Measurements from ENCODE around the gene WHAMM.
"Not testable (repeated sequence)": the region's sequence is repeated elsewhere in the genome, so short reads cannot be mapped to it uniquely, and the experiment has no call there.

WHAMM gene

GRCh38 chr15:82804575-82804949 lies 4.9 kb upstream of the WHAMM start:
- no peak for DNase-seq

- DNase-seq: peak; percentile 51
Observed at GRCh38 chr15:82805994-82806406, 3.4 kb upstream of the WHAMM start, which contains the start of gene FSD2. FSD2 (minus strand) TSS chr15:82806069; CDS start chr15:82787390, 18,679 bp downstream.

- no peak for DNase-seq
Observed at GRCh38 chr15:82807920-82808633, 1.4 kb upstream of the WHAMM start.

- DNase-seq: no peak
Observed at GRCh38 chr15:82808634-82809041, 790 bp upstream of the WHAMM start.

GRCh38 chr15:82810061-82810889 lies 847 bp downstream of the WHAMM start:
- DNase-seq: no peak

GRCh38 chr15:82810890-82811426 lies 1.5 kb downstream of the WHAMM start:
- DNase-seq: no peak

GRCh38 chr15:82812994-82813393 lies 3.6 kb downstream of the WHAMM start:
- no peak for DNase-seq

GRCh38 chr15:82820128-82820527 lies 10.7 kb downstream of the WHAMM start:
- no peak for DNase-seq

GRCh38 chr15:82821396-82821795 lies 12.0 kb downstream of the WHAMM start:
- not testable (repeated sequence) for DNase-seq

GRCh38 chr15:82821851-82822250 lies 12.4 kb downstream of the WHAMM start:
- DNase-seq: not testable (repeated sequence)

- no peak for DNase-seq
Observed at GRCh38 chr15:82823049-82823448, 13.6 kb downstream of the WHAMM start.

GRCh38 chr15:82828075-82828474 lies 18.6 kb downstream of the WHAMM start:
- no peak for DNase-seq

- no peak for DNase-seq
Observed at GRCh38 chr15:82829234-82829633, 19.8 kb downstream of the WHAMM start.

GRCh38 chr15:82830427-82831173 lies 21.2 kb downstream of the WHAMM start:
- DNase-seq: no peak

- DNase-seq: no peak
Observed at GRCh38 chr15:82831894-82832600, 22.6 kb downstream of the WHAMM start.

- no peak for DNase-seq
Observed at GRCh38 chr15:82832601-82833361, 23.4 kb downstream of the WHAMM start.

GRCh38 chr15:82833362-82833682 lies 23.9 kb downstream of the WHAMM start:
- no peak for DNase-seq

- DNase-seq: no peak
Observed at GRCh38 chr15:82835391-82835917, 26.0 kb downstream of the WHAMM start.

GRCh38 chr15:82838096-82838735 lies 28.8 kb downstream of the WHAMM start:
- no peak for DNase-seq

GRCh38 chr15:82839136-82839535 lies 29.7 kb downstream of the WHAMM start:
- no peak for DNase-seq

GRCh38 chr15:82840166-82840565 lies 30.7 kb downstream of the WHAMM start:
- no peak for DNase-seq
